GM12878 (cell line): ENCODE measurements around the gene NFKBIA. TPM values are rescaled to one million over a fixed set of nuclear protein-coding genes. Genes with fewer than 3 reads are reported as not detected.
"Not testable (repeated sequence)": the region's sequence is repeated elsewhere in the genome, so short reads cannot be mapped to it uniquely, and the experiment has no call there.

Experiments used
- ATAC-seq: fragments of 200-7000 bp; cut with Tn5 transposase; 3 replicates; pipeline ENCODE4 v1.9.1; 2020; ENCODE audit warnings: mild to moderate bottlenecking, moderate library complexity
- BruUV-seq: library from RNA; stranded (reverse); fragments of 400-500 nt; replicated peaks from 2 replicates; lab custom pipeline; 2021; lab: Mats Ljungman, UMichigan
- CTCF ChIA-PET: fragments of 300-600 bp; sonication (Branson Sonifier 250); formaldehyde crosslinking; extraction: SDS; loops from one replicate; lab custom pipeline; 2021; ENCODE audit warnings: inconsistent platforms; lab: Yijun Ruan, JAX
- POLR2A ChIA-PET: fragments of 350-600 bp; formaldehyde crosslinking; extraction: SDS; loops from one replicate; lab custom pipeline; 2021; ENCODE audit warnings: inconsistent platforms; lab: Charles Lee
- RAD21 ChIA-PET: fragments of 300-600 bp; sonication (Branson Sonifier 250); formaldehyde crosslinking; loops from one replicate; lab custom pipeline; 2023; ENCODE audit warnings: antibody characterized with exemption; ENCODE audit not compliant: unreplicated experiment; lab: Charles Lee
- SMC1A ChIA-PET: fragments of 300-600 bp; sonication (Branson Sonifier 250); formaldehyde crosslinking; loops from one replicate; lab custom pipeline; 2023; ENCODE audit not compliant: unreplicated experiment, uncharacterized antibody; lab: Charles Lee
- DNase-seq: peaks from one replicate; pipeline ENCODE4 v3.0.0-alpha.2; 2011; ENCODE audit warnings: low read depth, low spot score
- FAIRE-seq: peaks from 3 replicates; lab custom pipeline; 2011; peaks lifted over from hg19 to GRCh38; lab: Jason Lieb, UNC
- H2AFZ ChIP-seq: 2 replicates; pipeline ENCODE4 v1.6.0; 2011; ENCODE audit warnings: low read depth, low read length, control low read depth; ENCODE audit not compliant: control insufficient read depth
- H3K27ac ChIP-seq: 2 replicates; pipeline ENCODE4 v1.5.1; 2011; ENCODE audit warnings: control low read depth; ENCODE audit not compliant: control insufficient read depth, insufficient read depth
- H3K27me3 ChIP-seq, 2 experiments: replicated peaks in 1 of 2; 2 replicates each; pipeline versions ENCODE4 v1.6.0 to v1.6.1; 2011; ENCODE audit warnings: low read length in 1 of 2; ENCODE audit not compliant: control insufficient read depth in 2 of 2, insufficient read depth in 2 of 2
- H3K36me3 ChIP-seq, 2 experiments: 2 replicates each; pipeline ENCODE4 v1.5.1; 2011; ENCODE audit warnings: low read length in 1 of 2; ENCODE audit not compliant: control insufficient read depth in 2 of 2, insufficient read depth in 2 of 2
- H3K4me1 ChIP-seq: 2 replicates; pipeline ENCODE4 v1.6.1; 2011; ENCODE audit warnings: mild to moderate bottlenecking, low read length, moderate library complexity, mixed read lengths; ENCODE audit not compliant: control insufficient read depth, insufficient read depth
- H3K4me2 ChIP-seq: 2 replicates; pipeline ENCODE4 v1.6.0; 2011; ENCODE audit warnings: control low read depth; ENCODE audit not compliant: control insufficient read depth, insufficient read depth
- H3K4me3 ChIP-seq: fragments of 200-600 bp; sonication (generic); 2 replicates; pipeline ENCODE4 v1.5.1; 2016
- H3K79me2 ChIP-seq: 2 replicates; pipeline ENCODE4 v1.6.0; 2011; ENCODE audit warnings: low read length; ENCODE audit not compliant: control insufficient read depth, insufficient read depth
- H3K9ac ChIP-seq: 2 replicates; pipeline ENCODE4 v1.8.0; 2011; ENCODE audit warnings: low read length, control low read depth, mixed read lengths; ENCODE audit not compliant: control insufficient read depth, insufficient read depth
- H3K9me3 ChIP-seq: replicated peaks from 3 replicates; pipeline ENCODE4 v1.5.1; 2011; ENCODE audit warnings: mild to moderate bottlenecking, low read length; ENCODE audit not compliant: control insufficient read depth, insufficient read depth
- H4K20me1 ChIP-seq: 2 replicates; pipeline ENCODE4 v1.6.0; 2011; ENCODE audit not compliant: control insufficient read depth, insufficient read depth
- DPF2 ChIP-seq: fragments of 450-650 bp; IDR thresholded peaks from 2 replicates; pipeline ENCODE4 v1.6.1; 2017; ENCODE audit warnings: mild to moderate bottlenecking
- FOXK2 ChIP-seq: fragments of 450-650 bp; IDR thresholded peaks from 2 replicates; pipeline ENCODE4 v1.6.1; 2017; ENCODE audit warnings: mild to moderate bottlenecking, moderate library complexity
- JUNB ChIP-seq: IDR thresholded peaks from 2 replicates; pipeline ENCODE4 v1.6.1; 2016; ENCODE audit warnings: antibody characterized with exemption, mild to moderate bottlenecking
- MTA3 ChIP-seq: IDR thresholded peaks from 2 replicates; pipeline ENCODE4 v1.6.1; 2012; ENCODE audit warnings: low read length, inconsistent platforms, borderline replicate concordance
- PBX3 ChIP-seq: IDR thresholded peaks from 2 replicates; pipeline ENCODE4 v1.6.1; 2011; ENCODE audit warnings: mild to moderate bottlenecking, low read depth, low read length, moderate library complexity; ENCODE audit not compliant: insufficient replicate concordance
- SMAD5 ChIP-seq: IDR thresholded peaks from 2 replicates; pipeline ENCODE4 v1.6.1; 2016; ENCODE audit warnings: antibody characterized with exemption, low read depth
- WGBS: methylation state at CpG from one replicate; pipeline ENCODE4 v1.1.6; 2016; ENCODE audit warnings: low lambda C conversion rate; ENCODE audit not compliant: insufficient replicate concordance, insufficient coverage; ENCODE audit errors: missing lambda C conversion rate; 5-methylcytosine and 5-hydroxymethylcytosine counted together
- in situ Hi-C: fragments of 300-500 bp; cut with MboI; formaldehyde crosslinking; loops from 9 replicates; pipeline ENCODE4 v1.14.3; 2018; ENCODE audit warnings: mixed read lengths
- intact Hi-C: fragments of 100-400 bp; cut with micrococcal nuclease; formaldehyde crosslinking; loops from one replicate; pipeline ENCODE4 v1.14.2; 2022; ENCODE audit not compliant: unreplicated experiment
- polyA plus RNA-seq, 11 experiments: library from polyadenylated mRNA; depleted of rRNA in 4 of 11; unstranded in 6 of 11; stranded (reverse) in 5 of 11; fragments of >200 nt; fragmentation: Nextera tagmentation in 4 of 11; fragmentation: Illumina TruSeq in 1 of 11; extraction: Ambion mirVana in 4 of 11; extraction: Trizol in 1 of 11; gene quantifications; 1 replicate in 1 of 11; 2 replicates in 10 of 11; pipeline versions ENCODE4 v1.2.1 to v1.2.3, GENCODE V29; 2011 to 2016; ENCODE audit warnings: inconsistent platforms in 2 of 11, missing spikeins in 2 of 11, low read depth in 1 of 11
- total RNA-seq, 4 experiments: library from RNA; depleted of rRNA in 3 of 4; stranded (reverse); fragments of >200 nt in 3 of 4; fragmentation: Illumina TruSeq in 1 of 4; extraction: Trizol in 1 of 4; gene quantifications; 2 replicates each; pipeline versions ENCODE4 v1.2.1 to v1.2.3, GENCODE V29; 2013 to 2021

NFKBIA gene
- total and polyA plus RNA-seq, 10 of the 15 experiments (the other 5 are each of a cell fraction or from before 2014, with no cell fraction given): 123 to 419 (median 267) TPM

GRCh38 chr14:35374263-35374712, 30.3 kb downstream of the NFKBIA start:
- peaks cover 4% of the 10 kb centered on the region; the same call in 1 of the 2 replicates for H3K4me1 ChIP-seq
- 78% methylated on average over 7 of the region's 7 CpGs for WGBS
- CTCF ChIA-PET: no interaction called here
- no peak overlapping the region for H3K4me2 ChIP-seq
- H3K36me3 ChIP-seq: no peaks in the 10 kb centered on the region
- RAD21 ChIA-PET: interaction anchor here (1.8 to 2.0 kb wide), 2 partner anchors 29 to 42 kb away, joined by 5 to 7 read pairs; no protein-coding TSS in a partner anchor
- TF ChIP-seq PBX3 (no peak), DPF2 (no peak), FOXK2 (no peak), MTA3 (no peak), JUNB (no peak), SMAD5 (no peak)
- peaks cover 3% of the 10 kb centered on the region; the same call in 2 of the 3 replicates for H3K9me3 ChIP-seq
- DNase-seq (no peak), ATAC-seq (no peak), FAIRE-seq (no peak)
- intact Hi-C loops: no loop called here
- in situ Hi-C loops: no loop called here
- no peak overlapping the region for H3K9ac ChIP-seq
- no peaks in the 10 kb centered on the region for H3K27me3 ChIP-seq
- H3K4me3 ChIP-seq: no peak overlapping the region
- H3K27ac ChIP-seq: no peak overlapping the region
- SMC1A ChIA-PET: interaction anchor here (0.5 to 2.5 kb wide), 7 partner anchors 9 to 166 kb away, joined by 3 to 9 read pairs (median 3); no protein-coding TSS in a partner anchor
- no TSS peak for BruUV-seq
- no peaks in the 10 kb centered on the region for H4K20me1 ChIP-seq
- POLR2A ChIA-PET: interaction anchor here (0.7 kb wide), 2 partner anchors 11 to 92 kb away, joined by 4 to 5 read pairs; no protein-coding TSS in a partner anchor
- no peaks in the 10 kb centered on the region for H3K79me2 ChIP-seq
- no peak overlapping the region for H2AFZ ChIP-seq

- DNase-seq, in situ Hi-C loops: not testable (repeated sequence)
- CTCF ChIA-PET: interaction anchor here (0.6 kb wide), 1 partner anchor 351 kb away, joined by 3 read pairs; no protein-coding TSS in a partner anchor
Observed at GRCh38 chr14:35373208-35373607, 31.3 kb downstream of the NFKBIA start.

More at GRCh38 chr14:35373208-35373607, 31.3 kb downstream of the NFKBIA start:
- 73% methylated on average over 11 of the region's 11 CpGs for WGBS
- BruUV-seq, H3K36me3 ChIP-seq, H3K4me3 ChIP-seq, RAD21 ChIA-PET, H3K27ac ChIP-seq, H3K79me2 ChIP-seq, H2AFZ ChIP-seq, H3K9me3 ChIP-seq, H4K20me1 ChIP-seq, H3K27me3 ChIP-seq, H3K4me1 ChIP-seq, H3K4me2 ChIP-seq, H3K9ac ChIP-seq, intact Hi-C loops, FAIRE-seq, ATAC-seq: not testable (repeated sequence)
- ChIA-PET POLR2A (interaction anchor here (0.7 kb wide), 2 partner anchors 29 to 59 kb away, joined by 5 to 9 read pairs; no protein-coding TSS in a partner anchor), SMC1A (interaction anchor here (1.2 kb wide), 1 partner anchor 26 kb away, joined by 3 read pairs; no protein-coding TSS in a partner anchor)
